ENCODE data around the gene C3orf22.
"Not testable (repeated sequence)": the region's sequence is repeated elsewhere in the genome, so short reads cannot be mapped to it uniquely, and the experiment has no call there.

Gene C3orf22, protein sequence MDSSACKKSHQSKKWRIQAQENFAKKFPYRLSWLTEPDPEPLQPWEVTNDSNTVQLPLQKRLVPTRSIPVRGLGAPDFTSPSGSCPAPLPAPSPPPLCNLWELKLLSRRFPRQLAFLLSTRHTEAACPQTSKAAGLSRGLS

DNA sequence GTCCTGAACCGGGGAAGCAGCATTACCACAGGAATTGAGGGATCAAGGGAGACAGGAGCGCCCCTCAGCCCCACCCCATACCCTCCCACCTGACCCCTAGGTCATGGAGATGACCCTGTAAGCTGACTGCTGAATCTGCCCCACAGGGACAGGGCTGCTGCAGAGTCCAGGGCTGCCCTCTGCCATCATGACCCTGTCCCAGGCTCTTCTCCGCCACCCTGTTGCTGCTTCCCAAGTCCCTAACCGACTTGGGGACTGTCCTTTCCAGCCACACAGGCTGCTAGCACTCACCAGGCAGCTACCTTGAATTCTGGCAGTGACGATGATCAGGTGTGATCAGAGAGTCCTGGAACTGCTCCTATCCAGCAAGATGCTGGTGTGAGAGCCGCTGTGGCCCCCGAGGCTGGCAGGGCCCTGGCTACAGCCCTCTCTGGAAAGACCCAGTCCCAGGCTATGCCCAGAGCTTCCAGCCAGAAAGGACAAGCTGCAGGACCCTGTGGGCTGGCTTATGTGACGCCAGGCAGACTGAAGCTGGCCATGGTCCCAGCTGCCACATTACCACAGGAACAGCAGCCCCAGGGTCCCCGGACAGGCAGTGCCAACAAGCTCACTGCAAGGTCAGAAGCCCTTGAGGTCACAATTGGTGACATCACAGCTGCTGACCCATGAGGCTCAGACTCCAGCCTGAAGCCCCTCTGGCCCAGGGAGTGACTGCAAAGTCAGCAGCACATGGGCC lies at the start of gene C3orf22:
Gene C3orf22, minus strand, starts transcription at position 597 of the 736 bp plus-strand sequence. CDS start 5,542 bp downstream, outside the sequence.
- peaks cover 9% of the 10 kb centered on the region for H3K9me3 Mint-ChIP-seq
- H3K4me1 Mint-ChIP-seq, result peaks cover 4% of the 10 kb centered on the region
- no peaks in the 10 kb centered on the region for H3K36me3 Mint-ChIP-seq (ENCODE audit: low read depth)

DNA sequence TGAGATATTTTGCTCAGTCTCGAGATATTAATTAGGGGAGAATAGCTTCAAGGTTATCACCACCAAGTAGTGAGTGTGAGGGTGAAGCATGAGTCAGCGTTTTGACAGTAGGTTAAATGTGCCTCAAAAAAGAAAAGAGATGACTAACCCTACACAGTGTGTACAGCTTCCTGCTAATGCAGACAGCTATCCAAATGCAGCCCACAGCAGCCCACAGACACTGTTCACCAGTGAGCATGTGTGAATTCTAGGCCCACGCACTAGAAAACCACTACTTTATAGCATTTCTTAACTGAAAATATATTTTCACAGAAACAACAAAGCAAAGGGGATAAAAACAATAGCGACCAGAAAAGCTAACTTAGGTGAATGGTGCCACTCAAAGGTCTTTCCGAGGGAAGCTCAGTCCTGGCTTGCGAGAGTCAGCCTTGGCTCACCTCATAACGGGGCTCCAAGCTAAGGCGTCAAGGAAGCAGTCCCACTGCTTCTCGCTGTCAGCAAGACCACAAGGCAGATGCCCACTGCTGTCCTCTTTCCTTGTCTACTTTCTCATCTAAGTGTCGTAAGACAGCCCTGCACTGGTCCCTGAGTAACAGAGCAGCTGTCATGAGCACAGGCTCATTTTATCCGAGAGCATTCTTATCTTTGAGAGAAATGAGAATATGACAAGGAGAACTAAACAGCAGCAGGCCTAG lies 48.6 kb upstream of the C3orf22 start:
- no peaks in the 10 kb centered on the region for H3K27me3 Mint-ChIP-seq (ENCODE audit: low read depth)
- no peak overlapping the region for H3K27ac Mint-ChIP-seq
- H3K36me3 Mint-ChIP-seq (ENCODE audit: low read depth), result peaks cover 56% of the 10 kb centered on the region
- peaks cover 4% of the 10 kb centered on the region for H3K9me3 Mint-ChIP-seq
- TF ChIP-seq, protein P1, sequence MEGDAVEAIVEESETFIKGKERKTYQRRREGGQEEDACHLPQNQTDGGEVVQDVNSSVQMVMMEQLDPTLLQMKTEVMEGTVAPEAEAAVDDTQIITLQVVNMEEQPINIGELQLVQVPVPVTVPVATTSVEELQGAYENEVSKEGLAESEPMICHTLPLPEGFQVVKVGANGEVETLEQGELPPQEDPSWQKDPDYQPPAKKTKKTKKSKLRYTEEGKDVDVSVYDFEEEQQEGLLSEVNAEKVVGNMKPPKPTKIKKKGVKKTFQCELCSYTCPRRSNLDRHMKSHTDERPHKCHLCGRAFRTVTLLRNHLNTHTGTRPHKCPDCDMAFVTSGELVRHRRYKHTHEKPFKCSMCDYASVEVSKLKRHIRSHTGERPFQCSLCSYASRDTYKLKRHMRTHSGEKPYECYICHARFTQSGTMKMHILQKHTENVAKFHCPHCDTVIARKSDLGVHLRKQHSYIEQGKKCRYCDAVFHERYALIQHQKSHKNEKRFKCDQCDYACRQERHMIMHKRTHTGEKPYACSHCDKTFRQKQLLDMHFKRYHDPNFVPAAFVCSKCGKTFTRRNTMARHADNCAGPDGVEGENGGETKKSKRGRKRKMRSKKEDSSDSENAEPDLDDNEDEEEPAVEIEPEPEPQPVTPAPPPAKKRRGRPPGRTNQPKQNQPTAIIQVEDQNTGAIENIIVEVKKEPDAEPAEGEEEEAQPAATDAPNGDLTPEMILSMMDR (IDR thresholded peaks at IDR 0.05; ENCODE audit: unreplicated experiment in 3 of 3), result no peak
- H3K4me1 Mint-ChIP-seq, result no peaks in the 10 kb centered on the region
- H3K4me3 Mint-ChIP-seq, result no peak overlapping the region

More for the DNA sequence above, at the start of gene C3orf22:
- Mint-ChIP-seq H3K4me3 (no peak within 1 kb of the TSS), H3K27me3 (ENCODE audit: low read depth) (no peaks in the 10 kb centered on the region), H3K27ac (no peak within 1 kb of the TSS)
- TF ChIP-seq, protein P1 (IDR thresholded peaks at IDR 0.05; ENCODE audit: unreplicated experiment in 3 of 3), result no peak

DNA sequence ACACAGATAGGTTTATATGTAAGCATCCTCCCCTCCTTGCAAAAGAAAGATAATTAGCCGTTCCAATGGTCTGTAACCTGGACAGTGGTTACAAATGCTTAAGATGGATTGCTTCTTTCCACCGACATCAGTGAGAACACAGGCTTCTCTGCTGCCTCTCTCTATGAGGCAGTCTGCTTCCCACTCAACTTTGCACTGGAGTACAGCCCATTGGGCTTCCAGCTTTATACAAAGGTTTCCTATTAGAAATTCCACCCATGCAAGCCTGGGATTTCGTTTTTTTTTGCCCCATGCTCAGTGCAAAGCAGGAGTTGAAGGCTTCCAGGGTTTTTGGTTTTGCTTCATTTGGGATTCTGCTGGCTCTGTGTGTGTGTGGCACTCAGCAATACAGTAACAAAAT lies 47.3 kb upstream of the C3orf22 start:
- TF ChIP-seq, protein P1 (IDR thresholded peaks at IDR 0.05; ENCODE audit: unreplicated experiment in 3 of 3), result no peak
- Mint-ChIP-seq H3K9me3 (peaks cover 4% of the 10 kb centered on the region), H3K4me1 (no peaks in the 10 kb centered on the region), H3K27me3 (ENCODE audit: low read depth) (no peaks in the 10 kb centered on the region), H3K4me3 (no peak overlapping the region), H3K27ac (no peak overlapping the region), H3K36me3 (ENCODE audit: low read depth) (peaks cover 59% of the 10 kb centered on the region)

DNA sequence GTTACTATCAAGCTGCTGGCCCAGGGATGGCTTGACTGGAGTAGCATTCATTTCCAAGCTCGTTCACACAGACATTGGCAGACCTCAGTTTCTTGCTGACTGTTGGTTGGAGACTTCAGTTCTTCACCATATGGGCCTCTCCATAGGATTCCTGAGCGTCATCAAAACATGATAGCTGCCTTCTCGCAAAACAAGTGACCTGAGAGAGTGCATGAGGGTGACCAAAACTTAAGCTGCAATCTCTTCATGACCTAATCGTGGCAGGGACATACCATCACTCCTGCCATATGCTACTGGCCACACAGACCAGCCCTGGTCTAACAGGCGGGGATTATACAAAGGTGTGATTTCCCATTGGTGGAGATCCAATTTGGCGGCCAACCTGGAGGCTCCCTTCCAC lies 46.0 kb upstream of the C3orf22 start:
- H3K4me1 Mint-ChIP-seq, result no peaks in the 10 kb centered on the region
- no peaks in the 10 kb centered on the region for H3K27me3 Mint-ChIP-seq (ENCODE audit: low read depth)
- H3K27ac Mint-ChIP-seq, result no peak overlapping the region
- TF ChIP-seq, protein P1 (IDR thresholded peaks at IDR 0.05; ENCODE audit: unreplicated experiment in 3 of 3), result no peak
- peaks cover 52% of the 10 kb centered on the region for H3K36me3 Mint-ChIP-seq (ENCODE audit: low read depth)
- peaks cover 4% of the 10 kb centered on the region for H3K9me3 Mint-ChIP-seq
- H3K4me3 Mint-ChIP-seq, result no peak overlapping the region

DNA sequence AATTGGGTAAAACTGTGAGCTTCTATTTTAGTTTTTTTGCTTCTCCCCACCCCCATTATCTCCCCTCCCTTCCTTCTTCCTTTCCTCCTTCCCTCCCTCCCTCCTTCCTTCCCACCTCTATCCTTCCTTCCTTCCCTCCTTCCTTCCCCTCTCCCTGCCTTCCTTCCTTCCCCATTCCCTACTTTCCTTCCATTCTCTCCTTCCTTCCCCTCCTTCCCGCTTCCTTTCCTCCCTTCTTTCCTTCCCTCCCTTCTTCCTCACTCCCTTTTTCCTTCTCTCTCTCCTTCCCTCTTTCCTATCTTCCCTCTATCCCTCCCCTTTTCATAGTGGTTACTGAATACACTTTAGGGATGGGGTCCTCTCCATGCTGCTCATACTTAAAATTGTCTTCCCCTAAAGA lies 40.4 kb upstream of the C3orf22 start:
- Mint-ChIP-seq H3K36me3 (ENCODE audit: low read depth) (peaks cover 34% of the 10 kb centered on the region), H3K27me3 (ENCODE audit: low read depth) (no peaks in the 10 kb centered on the region), H3K27ac (no peak overlapping the region), H3K4me1 (no peaks in the 10 kb centered on the region), H3K9me3 (peaks cover 22% of the 10 kb centered on the region), H3K4me3 (no peak overlapping the region)
- TF ChIP-seq, protein P1 (IDR thresholded peaks at IDR 0.05; ENCODE audit: unreplicated experiment in 3 of 3), result no peak

DNA sequence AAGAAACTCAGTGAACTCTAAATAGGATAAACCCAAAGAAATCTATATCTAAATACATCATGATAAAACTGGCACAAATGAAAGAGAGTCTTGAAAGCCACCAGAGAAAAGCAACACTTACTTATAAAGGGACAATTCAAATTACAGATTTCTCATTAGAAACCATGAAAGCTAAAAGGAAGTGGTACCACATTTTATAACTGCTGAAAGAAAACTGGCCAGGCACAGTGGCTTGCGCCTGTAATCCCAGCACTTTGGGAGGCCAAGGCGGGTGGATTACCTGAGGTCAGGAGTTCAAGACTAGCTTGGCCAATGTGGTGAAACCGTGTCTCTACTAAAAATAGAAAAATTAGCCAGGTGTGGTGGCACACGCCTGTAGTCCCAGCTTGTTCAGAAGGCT lies 36.7 kb upstream of the C3orf22 start:
- Mint-ChIP-seq H3K36me3 (ENCODE audit: low read depth) (peaks cover 26% of the 10 kb centered on the region), H3K9me3 (peaks cover 43% of the 10 kb centered on the region)
- H3K4me1 Mint-ChIP-seq; H3K4me3 Mint-ChIP-seq; H3K27me3 Mint-ChIP-seq (ENCODE audit: low read depth); H3K27ac Mint-ChIP-seq: not testable (repeated sequence)

DNA sequence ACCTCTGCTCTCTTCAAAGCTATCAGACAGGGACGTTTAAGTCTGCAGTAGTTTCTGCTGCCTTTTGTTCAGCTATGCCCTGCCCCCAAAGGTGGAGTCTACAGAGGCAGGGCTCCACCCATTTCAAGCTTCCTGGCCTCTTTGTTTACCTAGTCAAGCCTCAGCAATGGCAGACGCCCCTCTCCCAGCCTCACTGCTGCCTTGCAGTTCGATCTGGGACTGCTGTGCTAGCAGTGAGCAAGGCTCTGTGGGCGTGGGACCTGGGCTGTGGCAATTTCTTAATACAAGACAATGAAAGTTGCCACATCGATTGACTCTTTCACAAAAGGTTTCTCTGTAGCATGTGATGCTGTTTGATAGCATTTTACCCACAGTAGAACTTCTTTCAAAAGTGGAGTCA lies 32.8 kb upstream of the C3orf22 start:
- not testable (repeated sequence) for H3K4me3 Mint-ChIP-seq; H3K4me1 Mint-ChIP-seq; H3K27me3 Mint-ChIP-seq (ENCODE audit: low read depth); H3K27ac Mint-ChIP-seq
- H3K9me3 Mint-ChIP-seq, result peaks cover 59% of the 10 kb centered on the region
- H3K36me3 Mint-ChIP-seq (ENCODE audit: low read depth), result peaks cover 19% of the 10 kb centered on the region
